C4-2B (cell line): ENCODE data around the gene NR6A1.

Source experiments
- ZFX ChIP-seq: fragments of 450-650 bp; IDR thresholded peaks from 2 replicates; pipeline ENCODE4 v1.6.1; 2017
- TF ChIP-seq, protein P1 (sequence below): fragments of 450-650 bp; conservative IDR thresholded peaks from 2 replicates; pipeline ENCODE4 v1.5.1; 2017; ENCODE audit warnings: mild to moderate bottlenecking

DNA sequence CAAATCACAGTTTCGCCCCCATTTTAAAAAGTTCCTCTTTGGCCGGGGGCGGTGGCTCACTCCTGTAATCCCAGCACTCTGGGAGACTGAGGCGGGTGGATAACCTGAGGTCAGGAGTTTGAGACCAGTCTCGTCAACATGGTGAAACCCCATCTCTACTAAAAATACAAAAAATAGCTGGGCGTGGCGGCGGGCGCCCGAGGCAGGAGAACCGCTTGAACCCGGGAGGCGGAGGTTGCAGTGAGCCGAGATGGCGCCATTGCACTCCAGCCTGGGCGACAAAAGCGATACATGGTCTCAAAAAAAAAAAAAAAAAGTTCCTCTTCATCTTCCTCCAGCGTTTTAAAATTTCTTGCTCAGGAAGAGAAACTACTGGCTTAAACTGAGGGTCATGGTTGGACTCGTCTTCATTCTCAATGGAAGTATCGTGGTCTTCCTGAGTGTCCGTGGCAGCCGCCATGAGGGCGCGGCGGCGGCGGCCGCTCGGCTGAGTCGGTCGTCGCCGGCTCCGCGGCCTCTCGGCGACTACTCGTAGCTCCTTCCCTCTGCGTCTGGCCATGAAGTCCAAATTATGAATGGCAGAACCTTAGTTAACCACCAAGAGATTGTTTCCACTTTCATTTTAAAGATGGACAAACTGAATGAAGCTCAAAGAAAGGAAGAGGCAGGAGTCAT, 171.9 kb downstream of the NR6A1 start:
- TF ChIP-seq, protein P1, sequence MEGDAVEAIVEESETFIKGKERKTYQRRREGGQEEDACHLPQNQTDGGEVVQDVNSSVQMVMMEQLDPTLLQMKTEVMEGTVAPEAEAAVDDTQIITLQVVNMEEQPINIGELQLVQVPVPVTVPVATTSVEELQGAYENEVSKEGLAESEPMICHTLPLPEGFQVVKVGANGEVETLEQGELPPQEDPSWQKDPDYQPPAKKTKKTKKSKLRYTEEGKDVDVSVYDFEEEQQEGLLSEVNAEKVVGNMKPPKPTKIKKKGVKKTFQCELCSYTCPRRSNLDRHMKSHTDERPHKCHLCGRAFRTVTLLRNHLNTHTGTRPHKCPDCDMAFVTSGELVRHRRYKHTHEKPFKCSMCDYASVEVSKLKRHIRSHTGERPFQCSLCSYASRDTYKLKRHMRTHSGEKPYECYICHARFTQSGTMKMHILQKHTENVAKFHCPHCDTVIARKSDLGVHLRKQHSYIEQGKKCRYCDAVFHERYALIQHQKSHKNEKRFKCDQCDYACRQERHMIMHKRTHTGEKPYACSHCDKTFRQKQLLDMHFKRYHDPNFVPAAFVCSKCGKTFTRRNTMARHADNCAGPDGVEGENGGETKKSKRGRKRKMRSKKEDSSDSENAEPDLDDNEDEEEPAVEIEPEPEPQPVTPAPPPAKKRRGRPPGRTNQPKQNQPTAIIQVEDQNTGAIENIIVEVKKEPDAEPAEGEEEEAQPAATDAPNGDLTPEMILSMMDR = no peak
- TF ChIP-seq ZFX = no peak
